Transverse colon (tissue), 3 donors: ENCODE results near the gene F10.

Source experiments
- EP300 ChIP-seq: sonication (generic); formaldehyde crosslinking; IDR thresholded peaks from one replicate; pipeline ENCODE4 v1.6.1; 2017; ENCODE audit warnings: antibody characterized with exemption, low read depth
- TF ChIP-seq, protein P1 (sequence below), 5 experiments: fragments of 200-600 bp in 3 of 5; fragments of 450-650 bp in 2 of 5; sonication (generic) in 3 of 5; IDR thresholded peaks; 1 replicate in 2 of 5; 2 replicates in 3 of 5; pipeline ENCODE4 v1.5.1; 2016 to 2017; ENCODE audit warnings: antibody characterized with exemption in 5 of 5, inconsistent platforms in 3 of 5, mild to moderate bottlenecking in 2 of 5, moderate library complexity in 1 of 5

DNA sequence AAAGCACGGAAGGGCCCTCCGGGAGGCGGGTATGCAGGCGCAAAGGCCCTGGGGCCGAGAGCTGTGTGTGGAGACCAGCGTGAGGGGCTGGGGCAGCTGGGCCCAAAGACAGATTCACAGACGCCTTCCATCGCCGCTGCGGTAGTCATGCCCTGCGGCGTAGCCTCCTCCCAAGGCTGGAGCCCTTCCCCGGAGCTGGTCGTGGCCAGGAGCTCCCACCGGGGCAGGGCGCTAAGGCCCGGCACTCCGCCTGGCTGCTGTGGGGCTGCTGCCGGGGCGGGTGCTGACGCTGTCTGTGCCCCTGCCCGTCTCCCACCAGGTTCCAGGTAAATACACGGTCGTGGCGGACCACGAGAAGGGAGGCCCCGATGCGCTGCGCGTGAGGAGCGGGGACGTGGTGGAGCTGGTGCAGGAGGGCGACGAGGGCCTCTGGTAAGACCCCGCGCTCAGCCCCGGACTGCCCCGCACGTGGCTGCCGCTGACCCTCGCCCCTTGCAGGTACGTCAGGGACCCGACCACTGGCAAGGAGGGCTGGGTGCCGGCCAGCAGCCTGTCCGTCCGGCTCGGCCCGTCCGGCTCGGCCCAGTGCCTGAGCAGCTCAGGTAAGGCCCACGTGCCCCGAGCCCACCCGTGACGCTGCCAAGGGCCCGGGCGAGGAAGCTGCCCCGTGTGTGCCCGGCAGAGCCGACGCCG is 26.4 kb upstream of the F10 start:
- TF ChIP-seq, protein P1, sequence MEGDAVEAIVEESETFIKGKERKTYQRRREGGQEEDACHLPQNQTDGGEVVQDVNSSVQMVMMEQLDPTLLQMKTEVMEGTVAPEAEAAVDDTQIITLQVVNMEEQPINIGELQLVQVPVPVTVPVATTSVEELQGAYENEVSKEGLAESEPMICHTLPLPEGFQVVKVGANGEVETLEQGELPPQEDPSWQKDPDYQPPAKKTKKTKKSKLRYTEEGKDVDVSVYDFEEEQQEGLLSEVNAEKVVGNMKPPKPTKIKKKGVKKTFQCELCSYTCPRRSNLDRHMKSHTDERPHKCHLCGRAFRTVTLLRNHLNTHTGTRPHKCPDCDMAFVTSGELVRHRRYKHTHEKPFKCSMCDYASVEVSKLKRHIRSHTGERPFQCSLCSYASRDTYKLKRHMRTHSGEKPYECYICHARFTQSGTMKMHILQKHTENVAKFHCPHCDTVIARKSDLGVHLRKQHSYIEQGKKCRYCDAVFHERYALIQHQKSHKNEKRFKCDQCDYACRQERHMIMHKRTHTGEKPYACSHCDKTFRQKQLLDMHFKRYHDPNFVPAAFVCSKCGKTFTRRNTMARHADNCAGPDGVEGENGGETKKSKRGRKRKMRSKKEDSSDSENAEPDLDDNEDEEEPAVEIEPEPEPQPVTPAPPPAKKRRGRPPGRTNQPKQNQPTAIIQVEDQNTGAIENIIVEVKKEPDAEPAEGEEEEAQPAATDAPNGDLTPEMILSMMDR (IDR thresholded peaks at IDR 0.05) = no peak
- TF ChIP-seq EP300 = no peak
